Ecto neural progenitor cell (in vitro differentiated cells): Measurements from ENCODE around the gene SARM1.
"Not testable (repeated sequence)": the region's sequence is repeated elsewhere in the genome, so short reads cannot be mapped to it uniquely, and the experiment has no call there.

Source experiments
- DNase-seq: peaks from one replicate; pipeline ENCODE4 v3.0.0-alpha.2; 2018; ENCODE audit warnings: low spot score

SARM1 gene

DNA sequence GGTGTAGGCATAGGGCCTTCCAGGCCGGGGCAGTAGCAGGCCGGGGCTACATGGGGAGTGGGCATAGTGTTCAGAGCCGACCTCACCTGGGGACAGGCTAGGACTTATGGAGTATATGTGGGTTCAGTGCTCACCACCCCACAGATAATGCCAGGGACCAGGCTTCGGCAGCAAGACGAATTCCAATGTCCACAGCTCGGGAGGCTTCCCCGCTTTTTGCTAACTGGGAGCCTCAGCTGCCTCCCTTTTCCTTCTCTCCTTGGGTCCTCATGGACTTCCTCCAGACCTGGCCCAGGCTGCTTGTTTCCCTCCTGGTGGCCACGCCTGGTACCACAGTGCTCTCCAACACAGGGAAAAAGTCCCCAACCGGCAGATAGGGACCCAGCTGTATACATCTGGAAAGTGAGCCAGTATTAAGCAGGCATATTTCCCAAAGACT is 54.6 kb downstream of the SARM1 start:
- DNase-seq: peak; percentile 68

DNA sequence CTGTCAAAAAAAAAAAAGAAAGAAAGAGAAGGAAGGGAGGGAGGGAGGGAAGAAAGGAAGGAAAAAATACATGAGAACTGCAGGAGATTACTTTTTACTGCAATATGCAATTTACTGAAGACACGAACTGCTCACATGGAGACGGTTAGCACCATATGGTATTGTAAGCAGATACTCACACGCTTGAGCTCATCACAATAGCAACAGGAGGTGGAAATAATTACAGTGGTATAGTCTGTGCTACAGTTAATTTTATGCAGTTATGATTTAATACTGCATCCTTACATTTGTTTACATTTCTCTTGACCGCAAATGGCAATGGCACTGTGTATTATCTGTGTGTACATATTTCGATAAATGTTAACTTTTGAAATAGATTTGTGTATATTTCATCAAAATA is 55.9 kb downstream of the SARM1 start:
- DNase-seq: no peak

DNA sequence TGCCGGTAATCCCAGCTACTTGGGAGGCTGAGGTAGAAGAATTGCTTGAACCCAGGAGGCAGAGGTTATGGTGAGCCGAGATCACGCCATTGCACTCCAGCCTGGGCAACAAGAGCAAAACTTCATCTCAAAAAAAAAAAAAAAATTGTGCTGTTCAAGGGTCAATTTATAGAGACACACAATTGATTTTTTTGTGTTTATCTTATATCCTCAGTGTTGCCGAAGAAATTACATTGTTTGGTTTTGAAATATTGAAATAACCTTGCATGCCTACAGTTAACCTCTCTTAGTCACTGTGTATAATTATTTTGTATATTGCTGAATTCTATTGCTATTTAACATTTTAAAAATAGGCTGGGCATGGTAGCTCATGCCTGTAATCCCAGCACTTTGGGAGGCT is 56.5 kb downstream of the SARM1 start:
- not testable (repeated sequence) for DNase-seq

DNA sequence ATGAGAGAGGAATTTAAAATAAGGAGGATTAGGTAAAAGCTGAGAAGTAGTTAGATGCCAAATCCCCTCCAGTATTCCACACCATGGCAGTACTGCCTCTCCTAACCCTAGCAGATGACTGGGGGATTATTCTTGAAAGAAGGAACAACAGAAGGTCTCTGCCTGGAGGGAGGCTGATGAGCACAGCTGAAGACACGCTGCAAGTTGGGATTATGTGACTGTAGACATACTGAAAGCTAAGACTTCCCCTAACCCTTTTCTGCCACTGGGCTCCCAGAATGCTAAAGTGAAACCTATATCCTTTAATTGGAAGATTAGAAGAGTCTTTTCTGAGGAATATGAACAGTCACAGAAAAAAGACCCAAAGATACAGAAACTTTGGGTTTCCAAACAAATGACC is 62.2 kb downstream of the SARM1 start:
- DNase-seq: no peak

DNA sequence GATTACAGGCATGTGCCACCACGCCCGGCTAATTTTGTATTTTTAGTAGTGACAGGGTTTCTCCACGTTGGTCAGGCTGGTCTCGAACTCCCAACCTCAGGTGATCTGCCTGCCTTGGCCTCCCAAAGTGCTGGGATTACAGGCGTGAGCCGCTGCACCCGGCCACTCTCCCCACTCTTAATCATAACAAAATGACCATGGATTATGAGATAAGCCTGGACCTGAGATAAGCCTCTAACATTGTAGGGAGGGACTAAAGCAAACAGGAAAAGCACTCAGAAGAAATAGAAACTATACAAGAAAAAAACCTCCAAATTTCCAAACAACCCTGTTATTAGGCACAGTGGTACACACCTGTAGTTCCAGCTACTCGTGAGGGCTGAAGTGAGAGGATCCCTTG is 62.8 kb downstream of the SARM1 start:
- not testable (repeated sequence) for DNase-seq

DNA sequence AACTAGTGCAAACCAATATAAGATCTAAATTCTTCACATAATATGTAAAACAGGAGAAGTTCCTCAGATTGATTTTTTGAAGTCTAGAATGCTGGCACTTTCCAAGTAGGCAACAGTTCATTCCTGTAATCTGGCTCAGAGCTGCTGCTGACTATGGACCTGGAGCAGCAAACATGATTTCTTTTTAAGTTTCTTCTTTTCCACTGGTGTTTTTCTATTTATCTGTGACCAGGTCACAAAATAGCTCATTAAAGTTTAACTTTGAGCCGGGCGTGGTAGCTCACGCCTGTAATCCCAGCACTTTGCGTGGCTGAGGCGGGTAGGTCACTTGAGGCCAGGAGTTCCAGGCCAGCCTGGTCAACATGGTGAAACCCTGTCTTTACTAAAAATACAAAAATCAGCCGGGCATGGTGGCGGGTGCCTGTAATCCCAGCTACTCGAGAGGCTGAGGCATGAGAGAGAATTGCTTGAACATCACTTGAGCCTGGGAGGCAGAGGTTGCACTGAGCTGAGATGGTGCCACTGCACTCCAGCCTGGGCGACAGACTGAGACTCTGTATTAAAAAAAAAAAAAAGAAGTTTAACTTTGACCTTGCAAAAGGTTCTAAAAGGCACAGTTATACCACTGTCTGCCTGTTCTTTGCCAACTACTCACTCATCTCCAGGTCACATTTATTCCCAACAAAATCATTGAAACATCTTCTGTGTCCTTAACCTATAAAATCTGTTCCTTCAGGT is 72.6 kb downstream of the SARM1 start:
- no peak for DNase-seq

DNA sequence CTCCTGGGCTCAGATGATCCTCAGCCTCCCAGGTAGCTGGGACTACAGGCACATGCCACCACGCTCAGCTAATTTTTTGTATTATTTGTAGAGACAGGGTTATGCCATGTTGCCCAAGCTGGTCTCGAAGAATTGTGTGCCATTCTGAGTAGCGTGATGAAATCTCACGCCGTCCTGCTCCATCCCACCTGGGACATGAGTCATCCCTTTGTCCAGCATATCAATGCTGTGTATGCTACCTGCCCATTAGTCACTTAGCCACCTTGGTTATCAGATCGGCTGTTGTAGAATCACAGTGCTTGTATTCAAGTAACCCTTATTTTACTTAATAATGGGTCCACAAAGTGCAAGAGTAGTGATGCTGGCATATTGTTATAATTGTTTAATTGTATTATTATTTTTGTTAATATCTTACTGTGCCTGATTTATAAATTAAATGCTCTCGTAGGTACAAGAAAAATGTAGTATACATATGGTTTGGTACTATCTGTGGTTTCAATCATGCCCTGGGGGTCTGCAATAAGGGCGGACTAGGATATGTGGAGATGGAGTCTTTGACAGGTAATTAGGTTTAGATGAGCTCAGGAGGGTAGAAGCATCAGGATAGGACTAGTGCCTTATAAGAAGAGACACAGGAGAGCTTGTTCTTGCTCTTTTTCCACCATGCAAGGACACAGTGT is 75.4 kb downstream of the SARM1 start:
- DNase-seq: no peak

DNA sequence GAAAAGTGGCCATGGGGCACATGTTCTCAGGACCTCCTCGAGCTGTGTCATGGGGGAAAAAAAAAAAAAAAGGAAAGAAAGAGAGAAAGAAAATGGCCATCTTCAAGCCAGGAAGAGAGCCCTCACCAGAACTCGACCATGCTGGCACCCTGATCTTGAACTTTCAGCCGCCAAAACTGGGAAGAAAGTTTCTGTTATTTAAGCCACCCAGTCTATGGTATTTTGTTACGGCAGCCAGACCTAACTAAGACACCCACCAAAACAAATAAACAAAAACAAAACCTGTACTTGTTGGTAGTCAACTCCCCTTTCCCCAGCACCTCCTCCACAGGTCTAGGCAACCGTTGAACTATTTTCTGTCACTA is 75.9 kb downstream of the SARM1 start:
- no peak for DNase-seq

DNA sequence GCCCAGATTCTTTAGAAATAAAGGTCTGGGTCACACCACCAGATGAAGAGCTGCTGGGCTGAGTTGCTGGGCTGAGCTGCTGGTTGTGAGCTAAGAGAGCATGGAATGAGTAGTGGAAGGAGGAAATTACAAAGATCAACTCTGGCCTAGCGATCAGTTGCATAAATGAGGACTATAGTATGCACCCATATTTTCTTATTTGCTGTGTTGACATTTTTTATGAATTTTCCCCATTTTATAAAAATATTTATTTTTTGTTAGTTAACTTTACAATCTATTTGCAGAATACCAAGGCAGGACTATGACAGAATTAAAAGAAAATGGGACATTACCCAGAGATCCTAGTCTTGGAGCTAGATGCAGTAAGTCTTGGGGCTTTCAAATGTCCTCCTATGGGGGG is 78.4 kb downstream of the SARM1 start:
- no peak for DNase-seq
